ENCODE results near the gene SRC. TPM values are rescaled to one million over a fixed set of nuclear protein-coding genes. Genes with fewer than 3 reads are reported as not detected.
A peak's percentile ranks its signal among the peaks of the same experiment; 100 is the strongest.
"Not testable (repeated sequence)": the region's sequence is repeated elsewhere in the genome, so short reads cannot be mapped to it uniquely, and the experiment has no call there.

Gene SRC
- total RNA-seq, 1 donor from 2014 or later, result 128 TPM

DNA sequence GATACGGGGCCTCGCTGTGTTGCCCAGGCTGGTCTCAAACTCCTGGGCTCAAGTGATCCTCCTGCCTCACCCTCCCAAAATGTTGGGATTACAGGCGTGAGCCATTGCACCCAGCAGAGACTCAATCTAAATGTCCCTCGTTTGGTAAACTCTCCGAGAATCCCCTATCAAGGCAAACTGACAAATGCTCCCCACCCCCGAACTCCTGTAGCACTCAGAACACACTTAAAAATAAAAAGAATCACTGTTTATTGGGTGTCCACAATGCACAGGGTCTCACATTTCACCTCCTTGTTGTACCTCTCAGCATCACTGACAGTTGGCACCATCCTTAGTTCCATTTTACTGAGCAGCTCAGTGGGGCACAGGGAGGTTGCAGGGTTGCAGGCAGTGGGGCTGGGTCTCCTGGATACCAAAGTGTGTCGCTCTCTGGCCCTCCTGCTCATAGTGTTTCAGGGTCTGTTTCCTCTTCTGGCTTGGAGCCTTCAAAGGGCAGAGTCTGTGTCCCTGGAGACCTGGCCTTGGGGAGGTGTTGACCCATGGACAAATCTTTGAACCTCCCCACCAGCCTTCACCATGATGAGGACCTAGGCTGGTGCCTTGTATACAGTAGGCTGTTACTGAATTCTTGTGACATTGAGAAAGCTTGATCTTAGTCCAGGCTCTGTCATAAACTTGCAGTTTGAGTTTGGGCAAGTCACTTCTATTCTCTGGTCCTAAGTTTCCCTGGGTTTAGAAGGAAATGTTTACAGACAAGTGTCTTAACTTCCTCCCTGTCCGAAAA, 8.5 kb upstream of the SRC start:
- H3K9me3 Mint-ChIP-seq (ENCODE audit: low read depth), result no peaks in the 10 kb centered on the region
- peaks cover 11% of the 10 kb centered on the region for H3K4me1 Mint-ChIP-seq (ENCODE audit: low read depth)
- H3K4me3 Mint-ChIP-seq (ENCODE audit: low read depth), result no peak overlapping the region
- H3K27ac Mint-ChIP-seq, result no peak overlapping the region
- no peak for DNase-seq (ENCODE audit: low spot score, unreplicated experiment)
- TF ChIP-seq, protein P1, sequence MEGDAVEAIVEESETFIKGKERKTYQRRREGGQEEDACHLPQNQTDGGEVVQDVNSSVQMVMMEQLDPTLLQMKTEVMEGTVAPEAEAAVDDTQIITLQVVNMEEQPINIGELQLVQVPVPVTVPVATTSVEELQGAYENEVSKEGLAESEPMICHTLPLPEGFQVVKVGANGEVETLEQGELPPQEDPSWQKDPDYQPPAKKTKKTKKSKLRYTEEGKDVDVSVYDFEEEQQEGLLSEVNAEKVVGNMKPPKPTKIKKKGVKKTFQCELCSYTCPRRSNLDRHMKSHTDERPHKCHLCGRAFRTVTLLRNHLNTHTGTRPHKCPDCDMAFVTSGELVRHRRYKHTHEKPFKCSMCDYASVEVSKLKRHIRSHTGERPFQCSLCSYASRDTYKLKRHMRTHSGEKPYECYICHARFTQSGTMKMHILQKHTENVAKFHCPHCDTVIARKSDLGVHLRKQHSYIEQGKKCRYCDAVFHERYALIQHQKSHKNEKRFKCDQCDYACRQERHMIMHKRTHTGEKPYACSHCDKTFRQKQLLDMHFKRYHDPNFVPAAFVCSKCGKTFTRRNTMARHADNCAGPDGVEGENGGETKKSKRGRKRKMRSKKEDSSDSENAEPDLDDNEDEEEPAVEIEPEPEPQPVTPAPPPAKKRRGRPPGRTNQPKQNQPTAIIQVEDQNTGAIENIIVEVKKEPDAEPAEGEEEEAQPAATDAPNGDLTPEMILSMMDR (IDR thresholded peaks at IDR 0.05; ENCODE audit: unreplicated experiment), result no peak
- no peaks in the 10 kb centered on the region for H3K27me3 Mint-ChIP-seq
- H3K36me3 Mint-ChIP-seq (ENCODE audit: insufficient read depth), result no peaks in the 10 kb centered on the region

DNA sequence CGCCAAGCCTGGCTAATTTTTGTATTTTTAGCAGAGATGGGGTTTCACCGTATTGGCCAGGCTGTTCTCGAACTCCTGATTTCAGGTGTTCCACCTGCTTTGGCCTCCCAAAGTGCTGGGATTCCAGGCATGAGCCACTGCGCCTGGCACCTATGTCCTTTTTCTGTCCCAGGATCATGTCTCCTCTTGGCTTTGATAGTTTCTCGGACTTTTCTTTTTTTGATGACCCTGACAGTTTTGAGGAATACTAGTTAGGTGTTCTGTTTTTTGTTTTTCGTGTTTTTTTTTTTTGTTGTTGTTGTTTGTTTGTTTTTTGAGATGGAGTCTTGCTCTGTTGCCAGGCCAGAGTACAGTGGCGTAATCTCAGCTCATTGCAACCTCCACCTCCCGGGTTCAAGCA, 7.6 kb upstream of the SRC start:
- not testable (repeated sequence) for H3K9me3 Mint-ChIP-seq (ENCODE audit: low read depth); DNase-seq (ENCODE audit: low spot score, unreplicated experiment); H3K36me3 Mint-ChIP-seq (ENCODE audit: insufficient read depth); H3K27me3 Mint-ChIP-seq; H3K4me3 Mint-ChIP-seq (ENCODE audit: low read depth)
- peak overlapping the region; percentile 33 for H3K27ac Mint-ChIP-seq
- H3K4me1 Mint-ChIP-seq (ENCODE audit: low read depth), result peaks cover 14% of the 10 kb centered on the region

DNA sequence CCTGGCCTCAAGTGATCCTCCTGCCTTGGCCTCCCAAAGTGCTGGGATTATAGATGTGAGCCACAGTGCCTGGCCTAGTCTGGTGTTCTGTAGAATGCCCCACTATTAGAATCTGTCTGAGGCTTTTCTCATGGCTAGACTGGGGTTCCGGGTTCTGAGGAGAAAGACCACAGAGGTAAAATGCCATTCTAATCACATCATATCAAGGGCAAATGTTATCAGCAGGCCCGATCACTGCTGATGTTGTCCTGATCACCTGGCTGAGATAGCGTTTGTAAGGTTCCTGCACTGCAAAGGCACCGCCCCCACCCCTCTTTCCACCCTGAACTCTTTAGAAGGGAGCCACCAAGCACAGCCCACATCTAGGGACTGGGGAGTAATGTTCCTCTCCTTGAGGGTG, 6.7 kb upstream of the SRC start:
- no peak for DNase-seq (ENCODE audit: low spot score, unreplicated experiment)
- H3K36me3 Mint-ChIP-seq (ENCODE audit: insufficient read depth), result no peaks in the 10 kb centered on the region
- H3K4me1 Mint-ChIP-seq (ENCODE audit: low read depth), result peaks cover 21% of the 10 kb centered on the region
- H3K9me3 Mint-ChIP-seq (ENCODE audit: low read depth), result no peaks in the 10 kb centered on the region
- no peak overlapping the region for H3K4me3 Mint-ChIP-seq (ENCODE audit: low read depth)
- no peaks in the 10 kb centered on the region for H3K27me3 Mint-ChIP-seq
- TF ChIP-seq, protein P1 (IDR thresholded peaks at IDR 0.05; ENCODE audit: unreplicated experiment), result no peak
- H3K27ac Mint-ChIP-seq, result no peak overlapping the region

DNA sequence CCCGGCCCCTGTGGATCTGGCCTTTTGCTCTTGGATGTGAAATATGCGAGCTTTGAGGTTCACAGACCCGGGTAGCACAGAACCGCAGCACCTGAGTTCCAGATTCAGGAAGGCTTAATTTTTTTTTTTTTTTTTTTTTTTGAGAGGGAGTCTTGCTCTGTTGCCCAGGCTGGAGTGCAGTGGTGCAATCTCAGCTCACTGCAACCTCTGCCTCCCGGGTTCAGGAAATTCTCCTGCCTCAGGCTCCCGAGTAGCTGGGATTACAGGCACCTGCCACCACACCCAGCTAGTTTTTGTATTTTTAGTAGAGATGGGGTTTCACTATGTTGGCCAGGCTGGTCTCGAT, 6.2 kb upstream of the SRC start:
- not testable (repeated sequence) for H3K27me3 Mint-ChIP-seq; H3K9me3 Mint-ChIP-seq (ENCODE audit: low read depth); H3K4me3 Mint-ChIP-seq (ENCODE audit: low read depth); DNase-seq (ENCODE audit: low spot score, unreplicated experiment); H3K27ac Mint-ChIP-seq; H3K36me3 Mint-ChIP-seq (ENCODE audit: insufficient read depth)
- peaks cover 25% of the 10 kb centered on the region for H3K4me1 Mint-ChIP-seq (ENCODE audit: low read depth)

DNA sequence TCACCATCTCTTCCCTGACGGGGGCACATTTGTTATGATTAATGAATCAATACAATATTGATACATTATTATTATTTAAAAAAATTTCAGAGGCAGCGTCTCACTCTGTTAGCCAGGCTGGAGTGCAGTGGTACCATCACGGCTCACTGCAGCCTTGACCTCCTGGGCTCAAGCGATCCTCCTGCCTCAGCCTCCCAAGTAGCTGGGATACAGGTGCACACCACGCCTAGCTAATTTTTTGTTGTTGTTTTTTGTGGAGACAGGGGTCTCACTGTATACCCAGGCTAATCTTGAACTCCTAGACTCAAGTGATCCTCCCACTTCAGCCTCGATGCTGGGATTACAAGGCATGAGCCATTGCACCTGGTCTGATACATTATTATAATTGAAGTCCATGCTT, 4.9 kb upstream of the SRC start:
- no peak overlapping the region for H3K4me3 Mint-ChIP-seq (ENCODE audit: low read depth)
- no peaks in the 10 kb centered on the region for H3K36me3 Mint-ChIP-seq (ENCODE audit: insufficient read depth)
- TF ChIP-seq, protein P1 (IDR thresholded peaks at IDR 0.05; ENCODE audit: unreplicated experiment), result no peak
- DNase-seq (ENCODE audit: low spot score, unreplicated experiment), result no peak
- no peak overlapping the region for H3K27ac Mint-ChIP-seq
- H3K4me1 Mint-ChIP-seq (ENCODE audit: low read depth), result peaks cover 28% of the 10 kb centered on the region
- no peaks in the 10 kb centered on the region for H3K27me3 Mint-ChIP-seq
- H3K9me3 Mint-ChIP-seq (ENCODE audit: low read depth), result no peaks in the 10 kb centered on the region

DNA sequence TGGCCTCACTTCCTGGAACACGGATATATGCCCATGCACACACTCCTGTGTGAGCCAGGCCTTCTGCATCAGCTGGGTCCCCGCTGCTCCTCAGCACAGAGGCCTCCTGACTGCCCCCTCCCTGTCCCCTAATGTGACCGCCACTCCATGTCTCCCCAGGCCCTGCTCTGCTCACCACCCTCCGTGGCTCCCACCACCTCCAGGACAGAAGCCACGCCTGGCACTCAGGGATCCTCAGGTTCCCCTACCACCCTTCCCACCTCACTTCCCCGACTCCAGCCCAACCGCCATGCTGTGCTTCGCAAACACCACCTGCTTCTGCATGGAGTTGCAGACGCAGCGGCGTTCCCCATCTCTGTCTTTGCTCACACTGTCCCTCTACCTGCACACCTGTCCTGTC, 4.3 kb upstream of the SRC start:
- no peak for DNase-seq (ENCODE audit: low spot score, unreplicated experiment)
- no peaks in the 10 kb centered on the region for H3K36me3 Mint-ChIP-seq (ENCODE audit: insufficient read depth)
- TF ChIP-seq, protein P1 (IDR thresholded peaks at IDR 0.05; ENCODE audit: unreplicated experiment), result no peak
- H3K4me1 Mint-ChIP-seq (ENCODE audit: low read depth), result peaks cover 26% of the 10 kb centered on the region
- H3K9me3 Mint-ChIP-seq (ENCODE audit: low read depth), result no peaks in the 10 kb centered on the region
- H3K27me3 Mint-ChIP-seq, result no peaks in the 10 kb centered on the region
- no peak overlapping the region for H3K27ac Mint-ChIP-seq
- no peak overlapping the region for H3K4me3 Mint-ChIP-seq (ENCODE audit: low read depth)
